Gastrocnemius medialis (tissue), 4 donors: ENCODE measurements around the gene NPEPPS. TPM values are rescaled to one million over a fixed set of nuclear protein-coding genes. Genes with fewer than 3 reads are reported as not detected.
A peak's percentile ranks its signal among the peaks of the same experiment; 100 is the strongest.

Experiments
- ATAC-seq, 2 donors: fragments of 150-250 bp; one replicate each; pipeline ENCODE4 v1.9.1; 2016
- DNase-seq, 2 donors: peaks; one replicate each; pipeline ENCODE4 v3.0.0-alpha.2; 2019
- H3K27ac ChIP-seq, 4 donors: fragments of 200-600 bp; sonication (generic); 1 replicate in 1 of 4; 2 replicates in 3 of 4; pipeline ENCODE4 v1.5.1; 2016 to 2018; ENCODE audit warnings: mild to moderate bottlenecking in 2 of 4, moderate library complexity in 1 of 4
- H3K27me3 ChIP-seq, 3 donors: fragments of 200-600 bp; sonication (generic) in 2 of 3; 1 replicate in 1 of 3; 2 replicates in 2 of 3; pipeline versions ENCODE4 v1.5.1 to v1.6.0; 2016 to 2019; ENCODE audit warnings: mild to moderate bottlenecking in 1 of 3, moderate library complexity in 1 of 3
- H3K36me3 ChIP-seq, 2 donors: fragments of 200-600 bp; sonication (generic) in 1 of 2; one replicate each; pipeline ENCODE4 v1.5.1; 2017 to 2018
- H3K4me1 ChIP-seq, 2 donors: fragments of 200-600 bp; sonication (generic) in 1 of 2; one replicate each; pipeline ENCODE4 v1.5.1; 2016 to 2017; ENCODE audit warnings: mild to moderate bottlenecking in 2 of 2
- H3K4me3 ChIP-seq, 4 donors: fragments of 200-600 bp; sonication (generic) in 3 of 4; 1 replicate in 1 of 4; 2 replicates in 3 of 4; pipeline ENCODE4 v1.5.1; 2016 to 2019; ENCODE audit warnings: mild to moderate bottlenecking in 2 of 4
- H3K9me3 ChIP-seq, 3 donors: fragments of 200-600 bp; sonication (generic) in 2 of 3; 1 replicate in 1 of 3; 2 replicates in 2 of 3; pipeline ENCODE4 v1.5.1; 2016 to 2019
- CTCF ChIP-seq, 5 experiments: fragments of 450-650 bp in 3 of 5; fragments of 200-600 bp in 2 of 5; sonication (generic) in 2 of 5; IDR thresholded peaks in 4 of 5; conservative IDR thresholded peaks in 1 of 5; 1 replicate in 4 of 5; 2 replicates in 1 of 5; pipeline ENCODE4 v1.5.1; 2016 to 2019; ENCODE audit warnings: antibody characterized with exemption in 5 of 5, mild to moderate bottlenecking in 3 of 5, moderate library complexity in 3 of 5
- POLR2A ChIP-seq, 2 donors: fragments of 450-650 bp; IDR thresholded peaks; one replicate each; pipeline ENCODE4 v1.6.1; 2017; ENCODE audit warnings: antibody characterized with exemption in 2 of 2, mild to moderate bottlenecking in 2 of 2, moderate library complexity in 2 of 2
- in situ Hi-C, 4 donors: fragments of 200-750 bp; cut with MboI; loops; one replicate each; pipeline versions ENCODE4 v1.15.0 to v1.8.0; 2017; ENCODE audit warnings: low sequenced_read_pairs in 4 of 4
- intact Hi-C: fragments of 100-400 bp; cut with DNase I; formaldehyde crosslinking; loops from one replicate; pipeline ENCODE4 v1.15.1; 2023; ENCODE audit warnings: low total_unique reads
- total RNA-seq, 4 donors: library from RNA; depleted of rRNA; stranded (reverse); fragments of >200 nt; gene quantifications; one replicate each; pipeline versions ENCODE4 v1.1.0 to v1.2.3, GENCODE V29; 2016

The NPEPPS gene
- total RNA-seq, 4 donors from 2014 or later: 116 to 186 (median 157) TPM

- intact Hi-C loops (no loop called here), in situ Hi-C loops (loop anchor here in 2 of 4 donors (25.0 kb wide), 3 partner anchors 92 to 467 kb away; no protein-coding TSS in a partner anchor)
These were observed 73.7 kb downstream of the NPEPPS start for GRCh38 chr17:47604598-47604927.

GRCh38 chr17:47605011-47605410 is 74.1 kb downstream of the NPEPPS start:
- intact Hi-C loops: no loop called here
- Histone ChIP-seq H3K36me3 (peaks cover 4 to 92% of the 10 kb centered on the region in 2 donors), H3K4me1 (peaks cover 5 to 7% of the 10 kb centered on the region in 2 donors), H3K27ac (peak overlapping the region in 3 of 4 donors; percentile 47 to 57 (median 52)), H3K9me3 (no peaks in the 10 kb centered on the region), H3K4me3 (no peak overlapping the region), H3K27me3 (no peaks in the 10 kb centered on the region)
- DNase-seq (no peak), ATAC-seq (no peak)
- TF ChIP-seq CTCF (IDR thresholded peaks at IDR 0.05 in 4 of 5, conservative IDR thresholded peaks at IDR 0.05 in 1 of 5): no peak
- no peak for TF ChIP-seq POLR2A (IDR thresholded peaks at IDR 0.05)
- in situ Hi-C loops: loop anchor here in 2 of 4 donors (25.0 kb wide), 3 partner anchors 93 to 468 kb away; no protein-coding TSS in a partner anchor

More at GRCh38 chr17:47604598-47604927, 73.7 kb downstream of the NPEPPS start:
- H3K27me3 ChIP-seq: no peaks in the 10 kb centered on the region
- H3K4me3 ChIP-seq: no peak overlapping the region
- no peak for DNase-seq
- H3K27ac ChIP-seq: peak overlapping the region in 3 of 4 donors; percentile 47 to 57 (median 51)
- no peaks in the 10 kb centered on the region for H3K9me3 ChIP-seq
- TF ChIP-seq CTCF (IDR thresholded peaks at IDR 0.05 in 4 of 5, conservative IDR thresholded peaks at IDR 0.05 in 1 of 5): no peak
- H3K36me3 ChIP-seq: peaks cover 4 to 93% of the 10 kb centered on the region in 2 donors
- peaks cover 5 to 7% of the 10 kb centered on the region in 2 donors for H3K4me1 ChIP-seq
- ATAC-seq: peak; percentile 21 to 51

- DNase-seq: no peak
- Histone ChIP-seq H3K9me3 (no peaks in the 10 kb centered on the region), H3K36me3 (peaks cover 0 to 84% of the 10 kb centered on the region in 2 donors), H3K27me3 (no peaks in the 10 kb centered on the region), H3K27ac (peak overlapping the region in 1 of 4 donors; percentile 5), H3K4me1 (peaks cover 5 to 7% of the 10 kb centered on the region in 2 donors), H3K4me3 (no peak overlapping the region)
- intact Hi-C loops: no loop called here
- ATAC-seq: no peak
- TF ChIP-seq CTCF (IDR thresholded peaks at IDR 0.05 in 4 of 5, conservative IDR thresholded peaks at IDR 0.05 in 1 of 5) (no peak), POLR2A (IDR thresholded peaks at IDR 0.05) (no peak)
- in situ Hi-C loops: loop anchor here in 2 of 4 donors (25.0 kb wide), 3 partner anchors 95 to 470 kb away; no protein-coding TSS in a partner anchor
These were observed 76.6 kb downstream of the NPEPPS start for GRCh38 chr17:47607481-47607880.

- Histone ChIP-seq H3K4me3 (no peak overlapping the region), H3K27me3 (no peaks in the 10 kb centered on the region), H3K4me1 (no peaks in the 10 kb centered on the region), H3K36me3 (peaks cover 0 to 73% of the 10 kb centered on the region in 2 donors), H3K9me3 (no peaks in the 10 kb centered on the region), H3K27ac (peak overlapping the region in 3 of 4 donors; percentile 7 to 52 (median 9))
- no peak for DNase-seq
- intact Hi-C loops: no loop called here
- ATAC-seq: no peak
- in situ Hi-C loops: loop anchor here in 3 of 4 donors (10.0 to 25.0 kb wide), 4 partner anchors 99 to 474 kb away; no protein-coding TSS in a partner anchor
- TF ChIP-seq CTCF (IDR thresholded peaks at IDR 0.05 in 4 of 5, conservative IDR thresholded peaks at IDR 0.05 in 1 of 5): no peak
These were observed 80.8 kb downstream of the NPEPPS start for GRCh38 chr17:47611372-47612350.
